Hepatocyte (in vitro differentiated cells): ENCODE data around the gene ANKS4B.

Experiments used
- CTCF ChIP-seq: fragments of 200-600 bp; sonication (generic); IDR thresholded peaks from 2 replicates; pipeline ENCODE4 v1.5.1; 2016; ENCODE audit warnings: antibody characterized with exemption, mild to moderate bottlenecking; ENCODE audit not compliant: poor library complexity
- EZH2phosphoT487 ChIP-seq: fragments of 200-600 bp; sonication (generic); IDR thresholded peaks from one replicate; pipeline ENCODE4 v1.6.1; 2018; ENCODE audit warnings: antibody characterized with exemption, mild to moderate bottlenecking, low read depth, moderate library complexity; ENCODE audit not compliant: unreplicated experiment, severe bottlenecking

- TF ChIP-seq CTCF: no peak
- no peak for TF ChIP-seq EZH2phosphoT487
Observed at GRCh38 chr16:21214086-21214485, 19.4 kb upstream of the ANKS4B start.
